ENCODE data around the gene BRMS1L. TPM values are rescaled to one million over a fixed set of nuclear protein-coding genes. Genes with fewer than 3 reads are reported as not detected.

The BRMS1L gene
- total RNA-seq, 2 donors from 2014 or later: 5.5 to 10.2 TPM

GRCh38 chr14:35897616-35898111 lies 71.5 kb downstream of the BRMS1L start:
- H3K4me3 ChIP-seq: no peak overlapping the region
- H3K36me3 ChIP-seq: no peaks in the 10 kb centered on the region
- TF ChIP-seq CTCF (IDR thresholded peaks at IDR 0.05): no peak
- DNase-seq (ENCODE audit: low spot score): no peak
- peaks cover 0 to 15% of the 10 kb centered on the region in 2 donors for H3K9me3 ChIP-seq
- H3K27me3 ChIP-seq: no peaks in the 10 kb centered on the region
- no peak overlapping the region for H3K27ac ChIP-seq
- no peaks in the 10 kb centered on the region for H3K4me1 ChIP-seq

GRCh38 chr14:35898217-35898775 lies 72.2 kb downstream of the BRMS1L start:
- no peak overlapping the region for H3K4me3 ChIP-seq
- TF ChIP-seq CTCF (IDR thresholded peaks at IDR 0.05): no peak

GRCh38 chr14:35900741-35901140 lies 74.6 kb downstream of the BRMS1L start:
- no peak for TF ChIP-seq CTCF (IDR thresholded peaks at IDR 0.05)
- DNase-seq (ENCODE audit: low spot score): no peak
- Histone ChIP-seq H3K27ac (no peak overlapping the region), H3K9me3 (peaks cover 0 to 7% of the 10 kb centered on the region in 2 donors), H3K4me3 (no peak overlapping the region), H3K4me1 (no peaks in the 10 kb centered on the region), H3K27me3 (no peaks in the 10 kb centered on the region), H3K36me3 (no peaks in the 10 kb centered on the region)

More at GRCh38 chr14:35898217-35898775, 72.2 kb downstream of the BRMS1L start:
- Histone ChIP-seq H3K4me1 (no peaks in the 10 kb centered on the region), H3K27ac (no peak overlapping the region), H3K27me3 (no peaks in the 10 kb centered on the region), H3K36me3 (no peaks in the 10 kb centered on the region), H3K9me3 (peaks cover 0 to 15% of the 10 kb centered on the region in 2 donors)
- DNase-seq (ENCODE audit: low spot score): no peak

GRCh38 chr14:35909665-35910064 lies 83.5 kb downstream of the BRMS1L start:
- H3K36me3 ChIP-seq: no peaks in the 10 kb centered on the region
- TF ChIP-seq CTCF (IDR thresholded peaks at IDR 0.05): no peak
- no peak for DNase-seq (ENCODE audit: low spot score)

GRCh38 chr14:35910191-35910590 lies 84.1 kb downstream of the BRMS1L start:
- Histone ChIP-seq H3K9me3 (no peaks in the 10 kb centered on the region), H3K4me1 (no peaks in the 10 kb centered on the region), H3K4me3 (no peak overlapping the region), H3K27ac (no peak overlapping the region), H3K36me3 (no peaks in the 10 kb centered on the region), H3K27me3 (no peaks in the 10 kb centered on the region)
- TF ChIP-seq CTCF (IDR thresholded peaks at IDR 0.05): no peak
- DNase-seq (ENCODE audit: low spot score): no peak

More at GRCh38 chr14:35909665-35910064, 83.5 kb downstream of the BRMS1L start:
- Histone ChIP-seq H3K27me3 (no peaks in the 10 kb centered on the region), H3K9me3 (no peaks in the 10 kb centered on the region), H3K4me3 (no peak overlapping the region), H3K27ac (no peak overlapping the region), H3K4me1 (no peaks in the 10 kb centered on the region)

DNA sequence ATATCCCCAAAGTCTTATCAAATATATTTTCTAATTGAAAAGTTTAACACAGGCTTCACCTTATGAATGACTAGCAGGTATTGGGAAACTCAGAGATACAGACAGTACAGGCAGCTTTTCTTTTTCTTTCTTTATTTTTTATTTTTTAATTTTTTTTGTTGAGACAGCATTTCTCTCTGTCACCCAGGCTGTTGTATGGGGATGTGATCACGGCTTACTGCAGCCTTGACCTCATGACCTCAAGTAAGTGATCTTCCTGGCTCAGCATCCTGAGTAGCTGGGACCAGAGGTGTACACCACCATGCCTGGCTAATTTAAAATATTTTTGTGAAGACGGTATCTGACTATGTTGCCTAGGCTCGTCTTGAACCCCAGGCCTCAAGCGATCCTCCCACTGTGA lies 85.0 kb downstream of the BRMS1L start:
- no peak overlapping the region for H3K27ac ChIP-seq
- H3K4me3 ChIP-seq: no peak overlapping the region
- H3K36me3 ChIP-seq: no peaks in the 10 kb centered on the region
- no peak for TF ChIP-seq CTCF (IDR thresholded peaks at IDR 0.05)
- no peaks in the 10 kb centered on the region for H3K4me1 ChIP-seq
- H3K9me3 ChIP-seq: no peaks in the 10 kb centered on the region
- DNase-seq (ENCODE audit: low spot score): no peak
- no peaks in the 10 kb centered on the region for H3K27me3 ChIP-seq

Data from right atrium auricular region (tissue), 2 donors.